ENCODE data around the gene NONO.

NONO gene

GRCh38 chrX:71283403-71284143 is at the start of gene NONO:
TSS of gene NONO (plus strand) at chrX:71283635. CDS start at chrX:71290638, 7,003 bp downstream.
- TF ChIP-seq CTCF (IDR thresholded peaks at IDR 0.05; ENCODE audit: extremely low read depth, missing control alignments): no peak
- DNase-seq (ENCODE audit: low spot score): peak; percentile 83

GRCh38 chrX:71235482-71235881 is 48.0 kb upstream of the NONO start:
- no peak for TF ChIP-seq CTCF (IDR thresholded peaks at IDR 0.05; ENCODE audit: extremely low read depth, missing control alignments)
- no peak for DNase-seq (ENCODE audit: low spot score)

- no peak for TF ChIP-seq CTCF (IDR thresholded peaks at IDR 0.05; ENCODE audit: extremely low read depth, missing control alignments)
- no peak for DNase-seq (ENCODE audit: low spot score)
Measured at GRCh38 chrX:71236836-71237235, 46.6 kb upstream of the NONO start.

- DNase-seq (ENCODE audit: low spot score): no peak
- no peak for TF ChIP-seq CTCF (IDR thresholded peaks at IDR 0.05; ENCODE audit: extremely low read depth, missing control alignments)
Measured at GRCh38 chrX:71239781-71240180, 43.7 kb upstream of the NONO start.

- no peak for TF ChIP-seq CTCF (IDR thresholded peaks at IDR 0.05; ENCODE audit: extremely low read depth, missing control alignments)
Measured at GRCh38 chrX:71241301-71241700, 42.1 kb upstream of the NONO start.

GRCh38 chrX:71244359-71245128 is 38.9 kb upstream of the NONO start:
- no peak for TF ChIP-seq CTCF (IDR thresholded peaks at IDR 0.05; ENCODE audit: extremely low read depth, missing control alignments)
- DNase-seq (ENCODE audit: low spot score): no peak

More at GRCh38 chrX:71241301-71241700, 42.1 kb upstream of the NONO start:
- no peak for DNase-seq (ENCODE audit: low spot score)

- DNase-seq (ENCODE audit: low spot score): no peak
Measured at GRCh38 chrX:71245159-71245558, 38.3 kb upstream of the NONO start.

More at GRCh38 chrX:71245159-71245558, 38.3 kb upstream of the NONO start:
- no peak for TF ChIP-seq CTCF (IDR thresholded peaks at IDR 0.05; ENCODE audit: extremely low read depth, missing control alignments)

Data from GM20000 (cell line).